ENCODE measurements around the gene ABI1. TPM values are rescaled to one million over a fixed set of nuclear protein-coding genes. Genes with fewer than 3 reads are reported as not detected.
A peak's percentile ranks its signal among the peaks of the same experiment; 100 is the strongest.

Gene ABI1
- total RNA-seq, 2 experiments from 2014 or later, result 83.2 to 83.6 TPM

DNA sequence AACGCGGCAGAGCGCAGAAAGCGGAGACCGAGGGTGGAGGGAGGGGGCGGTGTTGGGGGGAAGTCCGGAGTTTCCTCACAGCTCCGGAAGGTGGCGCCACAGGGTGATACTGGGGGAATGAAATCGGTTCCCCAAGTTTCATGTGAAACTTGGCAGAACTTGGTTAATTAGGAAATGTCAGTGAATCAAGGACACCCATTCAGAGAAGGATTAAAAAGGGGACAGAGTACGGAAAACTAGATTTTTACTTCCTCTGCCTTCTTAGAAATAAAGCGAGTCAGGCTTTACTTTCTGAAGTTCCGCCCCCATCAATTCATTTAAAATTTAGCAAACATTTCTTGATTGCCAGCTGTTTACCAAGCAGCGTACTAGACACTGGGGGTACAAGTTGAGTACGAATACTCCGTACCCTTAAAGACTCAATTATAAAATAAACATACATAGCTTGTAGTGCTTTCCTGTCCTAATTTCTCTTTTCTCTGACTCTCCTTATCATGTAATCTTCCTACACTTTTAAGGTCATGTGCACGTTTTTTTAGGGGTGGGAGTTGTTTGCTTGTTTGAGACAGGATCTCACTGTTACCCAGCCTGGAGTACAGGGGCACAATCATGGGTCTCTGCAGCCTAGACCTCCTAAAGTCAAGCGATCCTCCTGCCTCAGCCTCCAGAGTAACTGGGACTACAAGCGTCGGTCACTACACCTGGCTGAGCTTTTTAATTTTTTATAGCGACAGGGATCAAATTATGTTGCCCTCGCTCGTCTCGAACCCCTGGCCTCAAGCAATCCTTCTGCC lies 644 bp upstream of the ABI1 start:
- intact Hi-C loops (cut with DNase I, micrococcal nuclease), result loop anchor here (1.0 to 5.0 kb wide), 10 partner anchors 21 to 646 kb away; partner anchors contain the start of genes ACBD5 (in 2 of the 2), ANKRD26 (in 1 of the 2), MASTL (in 1 of the 2) and YME1L1 (in 1 of the 2)
- Mint-ChIP-seq H3K27ac (peak overlapping the region; percentile 87), H3K27me3 (peaks cover 11% of the 10 kb centered on the region), H3K9me3 (no peaks in the 10 kb centered on the region), H3K4me1 (ENCODE audit: low read depth) (peaks cover 29% of the 10 kb centered on the region), H3K4me3 (peak overlapping the region; percentile 93), H3K36me3 (ENCODE audit: low read depth) (peaks cover 15% of the 10 kb centered on the region)
- POLR2A ChIA-PET, result interaction anchor here (0.9 to 2.5 kb wide), 12 partner anchors 8 to 643 kb away, joined by 3 to 15 read pairs (median 3); partner anchors contain the start of genes MASTL, RAB18 and YME1L1
- no peak for ATAC-seq (ENCODE audit: poor library complexity)
- peaks cover 18% of the 10 kb centered on the region for H3K4me1 ChIP-seq (ENCODE audit: insufficient read depth, low read length)
- CTCF ChIA-PET, result interaction anchor here (0.6 to 2.1 kb wide), 17 partner anchors 8 to 391 kb away, joined by 3 to 9 read pairs (median 4); partner anchors contain the start of gene YME1L1
- H3K4me3 ChIP-seq (ENCODE audit: low read length), result no peak overlapping the region
- DNase-seq, result peak in 2 of 14 experiments; percentile 19 to 96
- no peaks in the 10 kb centered on the region for H3K27me3 ChIP-seq (ENCODE audit: control insufficient read depth in 1 of 2, insufficient read depth in 2 of 2, low read length in 2 of 2)
- H3K36me3 ChIP-seq (ENCODE audit: insufficient read depth, low read length), result no peaks in the 10 kb centered on the region
- no peaks in the 10 kb centered on the region for H3K9me3 ChIP-seq (ENCODE audit: control insufficient read depth in 1 of 2, insufficient read depth in 1 of 2, low read length in 2 of 2)
- TF ChIP-seq, protein P1, sequence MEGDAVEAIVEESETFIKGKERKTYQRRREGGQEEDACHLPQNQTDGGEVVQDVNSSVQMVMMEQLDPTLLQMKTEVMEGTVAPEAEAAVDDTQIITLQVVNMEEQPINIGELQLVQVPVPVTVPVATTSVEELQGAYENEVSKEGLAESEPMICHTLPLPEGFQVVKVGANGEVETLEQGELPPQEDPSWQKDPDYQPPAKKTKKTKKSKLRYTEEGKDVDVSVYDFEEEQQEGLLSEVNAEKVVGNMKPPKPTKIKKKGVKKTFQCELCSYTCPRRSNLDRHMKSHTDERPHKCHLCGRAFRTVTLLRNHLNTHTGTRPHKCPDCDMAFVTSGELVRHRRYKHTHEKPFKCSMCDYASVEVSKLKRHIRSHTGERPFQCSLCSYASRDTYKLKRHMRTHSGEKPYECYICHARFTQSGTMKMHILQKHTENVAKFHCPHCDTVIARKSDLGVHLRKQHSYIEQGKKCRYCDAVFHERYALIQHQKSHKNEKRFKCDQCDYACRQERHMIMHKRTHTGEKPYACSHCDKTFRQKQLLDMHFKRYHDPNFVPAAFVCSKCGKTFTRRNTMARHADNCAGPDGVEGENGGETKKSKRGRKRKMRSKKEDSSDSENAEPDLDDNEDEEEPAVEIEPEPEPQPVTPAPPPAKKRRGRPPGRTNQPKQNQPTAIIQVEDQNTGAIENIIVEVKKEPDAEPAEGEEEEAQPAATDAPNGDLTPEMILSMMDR (IDR thresholded peaks at IDR 0.05), result peak; percentile 85
- no peak overlapping the region for H3K27ac ChIP-seq (ENCODE audit: low read depth in 1 of 2, low read length in 2 of 2)

GRCh38 chr10:26860102-26860442 lies 686 bp downstream of the ABI1 start:
- ChIA-PET CTCF (interaction anchor here (1.1 to 1.9 kb wide), 6 partner anchors 15 to 392 kb away, joined by 3 to 9 read pairs (median 4); no protein-coding TSS in a partner anchor), POLR2A (interaction anchor here (0.7 to 2.5 kb wide), 8 partner anchors 17 to 644 kb away, joined by 3 to 15 read pairs (median 3); partner anchors contain the start of genes MASTL, RAB18 and YME1L1)
- ATAC-seq (ENCODE audit: poor library complexity) (peak; percentile 3), DNase-seq (peak; percentile 11 to 80 (median 47))
- Mint-ChIP-seq H3K27ac (peak overlapping the region; percentile 87), H3K4me1 (ENCODE audit: low read depth) (peaks cover 39% of the 10 kb centered on the region), H3K4me3 (peak overlapping the region; percentile 95), H3K36me3 (ENCODE audit: low read depth) (peaks cover 19% of the 10 kb centered on the region), H3K9me3 (no peaks in the 10 kb centered on the region), H3K27me3 (peaks cover 7% of the 10 kb centered on the region)
- Histone ChIP-seq H3K27me3 (ENCODE audit: control insufficient read depth in 1 of 2, insufficient read depth in 2 of 2, low read length in 2 of 2) (no peaks in the 10 kb centered on the region), H3K27ac (ENCODE audit: low read depth in 1 of 2, low read length in 2 of 2) (peak overlapping the region; percentile 88 to 97), H3K9me3 (ENCODE audit: control insufficient read depth in 1 of 2, insufficient read depth in 1 of 2, low read length in 2 of 2) (no peaks in the 10 kb centered on the region), H3K36me3 (ENCODE audit: insufficient read depth, low read length) (no peaks in the 10 kb centered on the region), H3K4me3 (ENCODE audit: low read length) (peak overlapping the region; percentile 91), H3K4me1 (ENCODE audit: insufficient read depth, low read length) (peaks cover 27% of the 10 kb centered on the region)
- intact Hi-C loops (cut with DNase I, micrococcal nuclease), result loop anchor here (2.0 to 5.0 kb wide), 7 partner anchors 133 to 647 kb away; partner anchors contain the start of genes ACBD5 (in 2 of the 2), MASTL (in 1 of the 2) and YME1L1 (in 1 of the 2)
- TF ChIP-seq, protein P1 (IDR thresholded peaks at IDR 0.05), result no peak

DNA sequence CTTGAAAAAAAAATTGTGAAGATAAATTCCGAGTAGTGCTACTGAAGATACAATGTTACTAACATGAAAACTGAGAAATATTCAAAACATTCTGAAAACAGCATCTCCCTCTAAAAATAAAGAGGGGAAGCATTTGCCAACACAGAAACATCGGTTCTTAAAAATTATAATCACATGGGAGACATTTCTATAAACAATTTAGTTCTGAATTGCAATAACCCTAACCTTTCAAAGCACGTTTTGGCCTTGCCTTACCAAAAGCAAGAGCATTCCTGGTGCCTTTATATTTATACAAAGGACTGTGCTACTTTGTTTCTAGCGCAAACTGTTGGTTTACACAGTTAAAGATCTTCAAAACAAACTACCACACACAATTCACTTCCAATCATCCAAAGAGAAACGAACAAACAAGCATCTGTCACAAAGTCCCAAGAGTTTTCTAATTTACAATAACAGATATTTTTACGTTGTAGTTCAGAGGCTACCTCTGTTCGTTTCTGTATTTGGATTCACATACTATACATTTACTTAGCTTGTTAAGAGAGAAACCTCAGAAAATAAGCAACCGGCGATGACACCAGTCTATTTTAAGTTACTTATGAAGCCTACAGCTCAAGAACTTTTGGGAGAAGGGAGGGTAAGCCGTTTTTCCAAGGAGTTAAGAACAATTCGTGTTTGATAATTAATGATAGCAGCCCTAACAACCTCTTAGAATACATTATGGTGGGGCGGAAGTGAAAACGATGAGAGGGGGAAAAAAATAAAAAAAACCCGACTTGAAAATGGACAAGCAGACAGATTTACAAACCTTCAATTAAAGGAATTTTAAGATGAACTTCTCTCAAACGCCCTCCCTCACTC lies 1.3 kb downstream of the ABI1 start:
- Mint-ChIP-seq H3K27me3 (peaks cover 7% of the 10 kb centered on the region), H3K4me3 (peak overlapping the region; percentile 95), H3K9me3 (no peaks in the 10 kb centered on the region), H3K27ac (peak overlapping the region; percentile 87), H3K4me1 (ENCODE audit: low read depth) (peaks cover 45% of the 10 kb centered on the region), H3K36me3 (ENCODE audit: low read depth) (peaks cover 25% of the 10 kb centered on the region)
- ChIA-PET POLR2A (interaction anchor here (1.6 to 2.5 kb wide), 2 partner anchors 295 to 645 kb away, joined by 6 to 15 read pairs; partner anchors contain the start of genes MASTL, RAB18 and YME1L1), CTCF (interaction anchor here (1.1 kb wide), 1 partner anchor 22 kb away, joined by 3 read pairs; no protein-coding TSS in a partner anchor)
- Histone ChIP-seq H3K27me3 (ENCODE audit: control insufficient read depth in 1 of 2, insufficient read depth in 2 of 2, low read length in 2 of 2) (no peaks in the 10 kb centered on the region), H3K9me3 (ENCODE audit: control insufficient read depth in 1 of 2, insufficient read depth in 1 of 2, low read length in 2 of 2) (no peaks in the 10 kb centered on the region), H3K27ac (ENCODE audit: low read depth in 1 of 2, low read length in 2 of 2) (peak overlapping the region; percentile 88 to 97), H3K36me3 (ENCODE audit: insufficient read depth, low read length) (no peaks in the 10 kb centered on the region), H3K4me1 (ENCODE audit: insufficient read depth, low read length) (peaks cover 27% of the 10 kb centered on the region), H3K4me3 (ENCODE audit: low read length) (peak overlapping the region; percentile 91)
- TF ChIP-seq, protein P1 (IDR thresholded peaks at IDR 0.05), result no peak
- DNase-seq (no peak), ATAC-seq (ENCODE audit: poor library complexity) (no peak)
- intact Hi-C loops (cut with DNase I, micrococcal nuclease), result loop anchor here (2.0 to 5.0 kb wide), 12 partner anchors 37 to 648 kb away; partner anchors contain the start of genes ACBD5 (in 2 of the 2), ANKRD26 (in 1 of the 2), MASTL (in 1 of the 2) and YME1L1 (in 1 of the 2)
